HCT116 (cell line): ENCODE results near the gene NDUFS8.

Experiments
- EZH2 ChIP-seq: fragments of 200-600 bp; sonication (generic); IDR thresholded peaks from 2 replicates; pipeline ENCODE4 v1.6.1; 2017; ENCODE audit warnings: antibody characterized with exemption, mixed run types
- TF ChIP-seq, protein P1 (sequence below), 3 experiments: fragments of 200-600 bp in 1 of 3; sonication (generic) in 1 of 3; IDR thresholded peaks in 2 of 3; conservative IDR thresholded peaks in 1 of 3; 2 replicates each; pipeline ENCODE4 v1.5.1; 2012 to 2017; ENCODE audit warnings: low read depth in 2 of 3, low read length in 2 of 3, antibody characterized with exemption in 1 of 3, borderline replicate concordance in 1 of 3, control low read depth in 1 of 3, mild to moderate bottlenecking in 1 of 3, mixed read lengths in 1 of 3, mixed run types in 1 of 3, moderate library complexity in 1 of 3; ENCODE audit not compliant: insufficient read depth in 1 of 3

DNA sequence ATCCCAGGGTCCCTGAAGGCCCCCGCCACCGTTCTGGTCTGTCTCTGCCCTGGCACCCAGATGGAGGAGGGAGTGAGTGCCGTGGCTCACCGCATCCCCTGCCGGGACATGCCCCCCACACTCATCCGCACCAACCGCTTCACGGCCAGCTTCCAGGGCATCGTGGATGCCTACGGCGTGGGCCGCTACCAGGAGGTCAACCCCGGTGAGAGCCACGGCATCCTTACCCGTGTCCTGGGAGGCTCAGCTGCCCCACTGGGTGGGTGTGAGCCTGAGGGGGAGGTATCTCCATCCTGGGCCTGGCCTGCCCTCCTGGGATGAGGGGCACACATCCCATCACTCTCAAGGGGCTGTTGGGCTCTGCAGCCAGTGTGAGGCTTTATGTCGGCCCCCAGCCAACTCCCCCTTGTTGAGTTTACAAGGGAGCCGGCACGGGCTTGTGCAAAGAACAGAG is 14.4 kb downstream of the NDUFS8 start:
- no peak for TF ChIP-seq EZH2
- TF ChIP-seq, protein P1, sequence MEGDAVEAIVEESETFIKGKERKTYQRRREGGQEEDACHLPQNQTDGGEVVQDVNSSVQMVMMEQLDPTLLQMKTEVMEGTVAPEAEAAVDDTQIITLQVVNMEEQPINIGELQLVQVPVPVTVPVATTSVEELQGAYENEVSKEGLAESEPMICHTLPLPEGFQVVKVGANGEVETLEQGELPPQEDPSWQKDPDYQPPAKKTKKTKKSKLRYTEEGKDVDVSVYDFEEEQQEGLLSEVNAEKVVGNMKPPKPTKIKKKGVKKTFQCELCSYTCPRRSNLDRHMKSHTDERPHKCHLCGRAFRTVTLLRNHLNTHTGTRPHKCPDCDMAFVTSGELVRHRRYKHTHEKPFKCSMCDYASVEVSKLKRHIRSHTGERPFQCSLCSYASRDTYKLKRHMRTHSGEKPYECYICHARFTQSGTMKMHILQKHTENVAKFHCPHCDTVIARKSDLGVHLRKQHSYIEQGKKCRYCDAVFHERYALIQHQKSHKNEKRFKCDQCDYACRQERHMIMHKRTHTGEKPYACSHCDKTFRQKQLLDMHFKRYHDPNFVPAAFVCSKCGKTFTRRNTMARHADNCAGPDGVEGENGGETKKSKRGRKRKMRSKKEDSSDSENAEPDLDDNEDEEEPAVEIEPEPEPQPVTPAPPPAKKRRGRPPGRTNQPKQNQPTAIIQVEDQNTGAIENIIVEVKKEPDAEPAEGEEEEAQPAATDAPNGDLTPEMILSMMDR (IDR thresholded peaks at IDR 0.05 in 2 of 3, conservative IDR thresholded peaks at IDR 0.05 in 1 of 3; ENCODE audit: borderline replicate concordance in 1 of 3, insufficient read depth in 1 of 3, low read depth in 2 of 3, low read length in 2 of 3): no peak
